Vagina (tissue), 2 donors: Measurements from ENCODE around the gene CHIC2.

Experiments used
- CTCF ChIP-seq, 3 experiments: fragments of 450-650 bp in 2 of 3; fragments of 200-600 bp in 1 of 3; sonication (generic) in 1 of 3; IDR thresholded peaks; one replicate each; pipeline ENCODE4 v1.5.1; 2017 to 2019; ENCODE audit warnings: antibody characterized with exemption in 3 of 3, mild to moderate bottlenecking in 2 of 3, moderate library complexity in 2 of 3
- POLR2A ChIP-seq, 2 donors: fragments of 450-650 bp; IDR thresholded peaks; one replicate each; pipeline ENCODE4 v1.6.1; 2017; ENCODE audit warnings: antibody characterized with exemption in 2 of 2, mild to moderate bottlenecking in 2 of 2, moderate library complexity in 2 of 2
- POLR2AphosphoS5 ChIP-seq, 2 donors: sonication (generic); formaldehyde crosslinking; IDR thresholded peaks; one replicate each; pipeline ENCODE4 v1.9.0; 2017; ENCODE audit warnings: antibody characterized with exemption in 2 of 2, mild to moderate bottlenecking in 2 of 2, low read depth in 1 of 2; ENCODE audit not compliant: insufficient read depth in 1 of 2

GRCh38 chr4:54065282-54066087, 1.1 kb upstream of the CHIC2 start:
- no peak for TF ChIP-seq POLR2A (IDR thresholded peaks at IDR 0.05)
- TF ChIP-seq CTCF (IDR thresholded peaks at IDR 0.05) = no peak
- TF ChIP-seq POLR2AphosphoS5 (IDR thresholded peaks at IDR 0.05; ENCODE audit: insufficient read depth in 1 of 2, low read depth in 1 of 2) = no peak
